Lower lobe of right lung (tissue), 2 donors: ENCODE data around the gene ACOT7. TPM values are rescaled to one million over a fixed set of nuclear protein-coding genes. Genes with fewer than 3 reads are reported as not detected.

Source experiments
- ATAC-seq, 2 donors: fragments of 200-7000 bp; cut with Tn5 transposase; one replicate each; pipeline ENCODE4 v1.9.1; 2020 to 2022; ENCODE audit warnings: mild to moderate bottlenecking in 2 of 2, moderate library complexity in 2 of 2
- DNase-seq: peaks from one replicate; pipeline ENCODE4 v3.0.0-alpha.2; 2020
- H3K27ac ChIP-seq: fragments of 200-600 bp; one replicate; pipeline ENCODE4 v1.8.0; 2022
- H3K27me3 ChIP-seq: fragments of 200-600 bp; one replicate; pipeline ENCODE4 v1.8.0; 2022; ENCODE audit warnings: low read depth
- H3K36me3 ChIP-seq: fragments of 200-600 bp; one replicate; pipeline ENCODE4 v1.8.0; 2022; ENCODE audit warnings: mild to moderate bottlenecking
- H3K4me1 ChIP-seq: fragments of 200-600 bp; one replicate; pipeline ENCODE4 v1.8.0; 2022
- H3K4me3 ChIP-seq: fragments of 200-600 bp; one replicate; pipeline ENCODE4 v1.8.0; 2022; ENCODE audit warnings: mild to moderate bottlenecking
- H3K9me3 ChIP-seq: fragments of 200-600 bp; one replicate; pipeline ENCODE4 v1.8.0; 2022
- intact Hi-C: fragments of 100-400 bp; cut with DNase I; formaldehyde crosslinking; loops from one replicate; pipeline ENCODE4 v1.11.0; 2022
- total RNA-seq: library from RNA; stranded (reverse); fragmentation: NEBNext Ultra II Directional; extraction: Animal tissue kit (Norgen Biotek cat#: 25700); gene quantifications from one replicate; pipeline ENCODE4 v1.2.1, GENCODE V29; 2021
- TF ChIP-seq, protein P1 (sequence below): fragments of 200-600 bp; IDR thresholded peaks from one replicate; pipeline ENCODE4 v1.8.0; 2022; ENCODE audit warnings: antibody characterized with exemption, mild to moderate bottlenecking
- donor health status: DM: no; HTN: yes; CAD: no; lungs with severe emphysema.

Gene ACOT7
- total RNA-seq, 1 donor from 2014 or later: 28.5 TPM

GRCh38 chr1:6353955-6354658, 39.5 kb downstream of the ACOT7 start:
- peak; percentile 71 to 73 for ATAC-seq
- Histone ChIP-seq H3K27ac (peak overlapping the region; percentile 79), H3K4me3 (no peak overlapping the region), H3K4me1 (peaks cover 44% of the 10 kb centered on the region), H3K27me3 (no peaks in the 10 kb centered on the region), H3K36me3 (no peaks in the 10 kb centered on the region), H3K9me3 (no peaks in the 10 kb centered on the region)
- TF ChIP-seq, protein P1, sequence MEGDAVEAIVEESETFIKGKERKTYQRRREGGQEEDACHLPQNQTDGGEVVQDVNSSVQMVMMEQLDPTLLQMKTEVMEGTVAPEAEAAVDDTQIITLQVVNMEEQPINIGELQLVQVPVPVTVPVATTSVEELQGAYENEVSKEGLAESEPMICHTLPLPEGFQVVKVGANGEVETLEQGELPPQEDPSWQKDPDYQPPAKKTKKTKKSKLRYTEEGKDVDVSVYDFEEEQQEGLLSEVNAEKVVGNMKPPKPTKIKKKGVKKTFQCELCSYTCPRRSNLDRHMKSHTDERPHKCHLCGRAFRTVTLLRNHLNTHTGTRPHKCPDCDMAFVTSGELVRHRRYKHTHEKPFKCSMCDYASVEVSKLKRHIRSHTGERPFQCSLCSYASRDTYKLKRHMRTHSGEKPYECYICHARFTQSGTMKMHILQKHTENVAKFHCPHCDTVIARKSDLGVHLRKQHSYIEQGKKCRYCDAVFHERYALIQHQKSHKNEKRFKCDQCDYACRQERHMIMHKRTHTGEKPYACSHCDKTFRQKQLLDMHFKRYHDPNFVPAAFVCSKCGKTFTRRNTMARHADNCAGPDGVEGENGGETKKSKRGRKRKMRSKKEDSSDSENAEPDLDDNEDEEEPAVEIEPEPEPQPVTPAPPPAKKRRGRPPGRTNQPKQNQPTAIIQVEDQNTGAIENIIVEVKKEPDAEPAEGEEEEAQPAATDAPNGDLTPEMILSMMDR: no peak
- intact Hi-C loops: no loop called here
- DNase-seq: peak; percentile 78

GRCh38 chr1:6353619-6353954, 40.0 kb downstream of the ACOT7 start:
- Histone ChIP-seq H3K27me3 (no peaks in the 10 kb centered on the region), H3K4me1 (peaks cover 43% of the 10 kb centered on the region), H3K27ac (peak overlapping the region; percentile 79), H3K4me3 (no peak overlapping the region), H3K9me3 (no peaks in the 10 kb centered on the region), H3K36me3 (peaks cover 3% of the 10 kb centered on the region)
- no peak for ATAC-seq
- DNase-seq: no peak
- intact Hi-C loops: no loop called here
- TF ChIP-seq, protein P1: no peak

- H3K36me3 ChIP-seq: peaks cover 3% of the 10 kb centered on the region
- H3K9me3 ChIP-seq: no peaks in the 10 kb centered on the region
- H3K4me1 ChIP-seq: peaks cover 44% of the 10 kb centered on the region
- DNase-seq (no peak), ATAC-seq (no peak)
- H3K27me3 ChIP-seq: no peaks in the 10 kb centered on the region
- H3K27ac ChIP-seq: no peak overlapping the region
- TF ChIP-seq, protein P1: no peak
- intact Hi-C loops: no loop called here
- H3K4me3 ChIP-seq: no peak overlapping the region
Measured at GRCh38 chr1:6352138-6352563, 41.4 kb downstream of the ACOT7 start.

- no peak for ATAC-seq
- intact Hi-C loops: no loop called here
Measured at GRCh38 chr1:6351480-6352137, 42.0 kb downstream of the ACOT7 start.

GRCh38 chr1:6350416-6351088, 43.0 kb downstream of the ACOT7 start:
- Histone ChIP-seq H3K27me3 (no peaks in the 10 kb centered on the region), H3K36me3 (peaks cover 3% of the 10 kb centered on the region), H3K4me3 (no peak overlapping the region), H3K4me1 (peaks cover 44% of the 10 kb centered on the region), H3K9me3 (no peaks in the 10 kb centered on the region), H3K27ac (no peak overlapping the region)
- TF ChIP-seq, protein P1: no peak
- intact Hi-C loops: no loop called here
- DNase-seq: peak; percentile 83
- peak; percentile 27 to 55 for ATAC-seq

More at GRCh38 chr1:6351480-6352137, 42.0 kb downstream of the ACOT7 start:
- no peaks in the 10 kb centered on the region for H3K27me3 ChIP-seq
- TF ChIP-seq, protein P1: no peak
- H3K4me1 ChIP-seq: peaks cover 44% of the 10 kb centered on the region
- DNase-seq: no peak
- H3K9me3 ChIP-seq: no peaks in the 10 kb centered on the region
- H3K36me3 ChIP-seq: peaks cover 3% of the 10 kb centered on the region
- H3K27ac ChIP-seq: no peak overlapping the region
- no peak overlapping the region for H3K4me3 ChIP-seq
